Chondrocyte (in vitro differentiated cells): ENCODE results near the gene RBBP8. TPM values are rescaled to one million over a fixed set of nuclear protein-coding genes. Genes with fewer than 3 reads are reported as not detected.

Source experiments
- DNase-seq: peaks from one replicate; pipeline ENCODE4 v3.0.0; 2021; ENCODE audit warnings: mixed read lengths, low spot score
- H3K27ac Mint-ChIP-seq: one replicate; pipeline ENCODE4 v1.8.0; 2021; ENCODE audit warnings: mild to moderate bottlenecking, moderate library complexity, mixed read lengths; ENCODE audit not compliant: unreplicated experiment
- H3K27me3 Mint-ChIP-seq: 2 replicates; pipeline ENCODE4 v1.8.0; 2021; ENCODE audit warnings: low read depth, mixed read lengths
- H3K36me3 Mint-ChIP-seq: 2 replicates; pipeline ENCODE4 v1.8.0; 2021; ENCODE audit warnings: low read depth, mixed read lengths
- H3K4me1 Mint-ChIP-seq: 2 replicates; pipeline ENCODE4 v1.8.0; 2021; ENCODE audit warnings: low read depth, mild to moderate bottlenecking, mixed read lengths
- H3K4me3 Mint-ChIP-seq: one replicate; pipeline ENCODE4 v1.8.0; 2021; ENCODE audit warnings: mild to moderate bottlenecking, moderate library complexity, mixed read lengths; ENCODE audit not compliant: unreplicated experiment
- H3K9me3 Mint-ChIP-seq: 2 replicates; pipeline ENCODE4 v1.8.0; 2021; ENCODE audit warnings: low read depth, mixed read lengths
- CTCF ChIP-seq: fragments of 200-600 bp; sonication (generic); IDR thresholded peaks from 2 replicates; pipeline ENCODE4 v1.5.0; 2021; ENCODE audit warnings: antibody characterized with exemption, mild to moderate bottlenecking, moderate library complexity
- total RNA-seq: library from RNA; stranded (reverse); gene quantifications from 3 replicates; pipeline ENCODE4 v1.2.1, GENCODE V29; 2021

The RBBP8 gene
- total RNA-seq, 1 donor from 2014 or later: 24.7 TPM

- H3K4me3 Mint-ChIP-seq: no peak overlapping the region
- H3K4me1 Mint-ChIP-seq: peaks cover 13% of the 10 kb centered on the region
These were observed 3.4 kb downstream of the RBBP8 start for GRCh38 chr18:22936515-22936914.

GRCh38 chr18:22939649-22940048 is 6.5 kb downstream of the RBBP8 start:
- TF ChIP-seq CTCF: no peak
- Mint-ChIP-seq H3K27ac (no peak overlapping the region), H3K4me1 (peaks cover under 1% of the 10 kb centered on the region), H3K27me3 (no peaks in the 10 kb centered on the region), H3K4me3 (no peak overlapping the region), H3K36me3 (peaks cover 1% of the 10 kb centered on the region), H3K9me3 (no peaks in the 10 kb centered on the region)
- no peak for DNase-seq

More at GRCh38 chr18:22936515-22936914, 3.4 kb downstream of the RBBP8 start:
- Mint-ChIP-seq H3K9me3 (no peaks in the 10 kb centered on the region), H3K36me3 (peaks cover 1% of the 10 kb centered on the region), H3K27me3 (no peaks in the 10 kb centered on the region), H3K27ac (no peak overlapping the region)
- DNase-seq: no peak
- TF ChIP-seq CTCF: no peak

GRCh38 chr18:22943847-22944246 is 10.7 kb downstream of the RBBP8 start:
- Mint-ChIP-seq H3K4me3 (no peak overlapping the region), H3K27ac (no peak overlapping the region), H3K4me1 (peaks cover 20% of the 10 kb centered on the region), H3K36me3 (no peaks in the 10 kb centered on the region), H3K9me3 (no peaks in the 10 kb centered on the region), H3K27me3 (no peaks in the 10 kb centered on the region)
- no peak for DNase-seq
- TF ChIP-seq CTCF: no peak

GRCh38 chr18:22946217-22946616 is 13.1 kb downstream of the RBBP8 start:
- Mint-ChIP-seq H3K27me3 (no peaks in the 10 kb centered on the region), H3K27ac (no peak overlapping the region), H3K36me3 (peaks cover 11% of the 10 kb centered on the region), H3K4me3 (no peak overlapping the region), H3K4me1 (peaks cover 20% of the 10 kb centered on the region), H3K9me3 (no peaks in the 10 kb centered on the region)
- no peak for DNase-seq
- no peak for TF ChIP-seq CTCF

- H3K4me1 Mint-ChIP-seq: peaks cover 20% of the 10 kb centered on the region
- no peaks in the 10 kb centered on the region for H3K27me3 Mint-ChIP-seq
- H3K36me3 Mint-ChIP-seq: peaks cover 12% of the 10 kb centered on the region
- no peak for TF ChIP-seq CTCF
- no peak for DNase-seq
- peak overlapping the region; percentile 25 for H3K4me3 Mint-ChIP-seq
- no peaks in the 10 kb centered on the region for H3K9me3 Mint-ChIP-seq
- H3K27ac Mint-ChIP-seq: peak overlapping the region; percentile 24
These were observed 13.7 kb downstream of the RBBP8 start for GRCh38 chr18:22946846-22947245.
